K562 (cell line): ENCODE data around the gene NRN1L. TPM values are rescaled to one million over a fixed set of nuclear protein-coding genes. Genes with fewer than 3 reads are reported as not detected.

ENCODE experiments used
- ATAC-seq: fragments of 200-7000 bp; cut with Tn5 transposase; 3 replicates; pipeline ENCODE4 v1.9.1; 2020; ENCODE audit warnings: moderate library complexity
- BruUV-seq: library from RNA; stranded (reverse); fragments of 400-500 nt; replicated peaks from 2 replicates; lab custom pipeline; 2021; lab: Mats Ljungman, UMichigan
- CTCF ChIA-PET: fragments of 300-600 bp; formaldehyde crosslinking; extraction: SDS; loops from one replicate; lab custom pipeline; 2021; ENCODE audit warnings: low intra/inter-chr PET ratio; lab: Yijun Ruan, JAX
- POLR2A ChIA-PET: fragments of 300-600, 350-650 bp; sonication (Branson Sonifier 250); formaldehyde crosslinking; extraction: SDS; loops from one replicate; lab custom pipeline; 2021; ENCODE audit warnings: antibody characterized with exemption, inconsistent platforms; lab: Yijun Ruan, JAX
- DNase-seq, 4 experiments: peaks; one replicate each; pipeline versions ENCODE4 v3.0.0 to v3.0.0-alpha.2; 2011 to 2018; ENCODE audit warnings: low spot score in 3 of 4, mixed read lengths in 3 of 4; ENCODE audit errors: extremely low read depth in 1 of 4
- FAIRE-seq: peaks from 2 replicates; lab custom pipeline; 2011; peaks lifted over from hg19 to GRCh38; lab: Jason Lieb, UNC
- H2AFZ ChIP-seq: 2 replicates; pipeline ENCODE4 v1.6.0; 2011; ENCODE audit warnings: low read depth, low read length, control low read depth, inconsistent platforms
- H3K27ac ChIP-seq: fragments of 200-600 bp; 3 replicates; pipeline ENCODE4 v1.8.0; 2011; ENCODE audit warnings: low read depth, mild to moderate bottlenecking, control low read depth, inconsistent platforms, low read length, moderate library complexity, mixed read lengths; ENCODE audit errors: extremely low read depth
- H3K27me3 ChIP-seq, 2 experiments: fragments of 300-600 bp in 1 of 2; 2 replicates in 1 of 2; 3 replicates in 1 of 2; pipeline versions ENCODE4 v1.6.0 to v1.8.0; 2011; ENCODE audit warnings: inconsistent platforms in 2 of 2, low read length in 2 of 2, mild to moderate bottlenecking in 1 of 2, mixed read lengths in 1 of 2, moderate library complexity in 1 of 2; ENCODE audit not compliant: control insufficient read depth in 2 of 2, insufficient read depth in 2 of 2
- H3K36me3 ChIP-seq: fragments of 300-600 bp; 3 replicates; pipeline ENCODE4 v1.8.0; 2011; ENCODE audit warnings: mild to moderate bottlenecking, low read length, inconsistent platforms; ENCODE audit not compliant: control insufficient read depth, insufficient read depth
- H3K4me1 ChIP-seq, 2 experiments: fragments of 200-600 bp in 1 of 2; replicated peaks in 1 of 2; 2 replicates in 1 of 2; 3 replicates in 1 of 2; pipeline versions ENCODE4 v1.5.1 to v1.8.0; 2011; ENCODE audit warnings: inconsistent platforms in 2 of 2, low read length in 2 of 2, mild to moderate bottlenecking in 1 of 2, mixed read lengths in 1 of 2, moderate library complexity in 1 of 2; ENCODE audit not compliant: control insufficient read depth in 2 of 2, insufficient read depth in 2 of 2
- H3K4me2 ChIP-seq: 2 replicates; pipeline ENCODE4 v1.6.1; 2011; ENCODE audit warnings: low read length, control low read depth, inconsistent platforms, mixed read lengths; ENCODE audit not compliant: insufficient read depth
- H3K4me3 ChIP-seq: fragments of 200-600 bp; sonication (generic), shearing (Covaris generic); 2 replicates; pipeline ENCODE4 v1.5.1; 2016; ENCODE audit warnings: control low read depth, inconsistent platforms
- H3K79me2 ChIP-seq: fragments of 200-600 bp; 3 replicates; pipeline ENCODE4 v1.8.0; 2011; ENCODE audit warnings: low read length, inconsistent platforms; ENCODE audit not compliant: control insufficient read depth, insufficient read depth
- H3K9ac ChIP-seq, 2 experiments: 2 replicates each; pipeline versions ENCODE4 v1.6.0 to v1.6.1; 2011; ENCODE audit warnings: low read depth in 2 of 2, low read length in 2 of 2, control low read depth in 1 of 2, inconsistent platforms in 1 of 2, mild to moderate bottlenecking in 1 of 2, mixed read lengths in 1 of 2; ENCODE audit not compliant: insufficient read depth in 1 of 2
- H3K9me1 ChIP-seq: one replicate; pipeline ENCODE4 v1.6.0; 2011; ENCODE audit warnings: inconsistent platforms, mild to moderate bottlenecking, low read length, moderate library complexity; ENCODE audit not compliant: control insufficient read depth, insufficient read depth
- H3K9me3 ChIP-seq: replicated peaks from 2 replicates; pipeline ENCODE4 v1.5.1; 2011; ENCODE audit warnings: low read depth, low read length, inconsistent platforms; ENCODE audit not compliant: control insufficient read depth, insufficient read depth
- H4K20me1 ChIP-seq: replicated peaks from 2 replicates; pipeline ENCODE4 v1.6.1; 2011; ENCODE audit warnings: low read length, inconsistent platforms, mixed read lengths; ENCODE audit not compliant: control insufficient read depth, insufficient read depth
- CBX2 ChIP-seq: fragments of 200-600 bp; sonication (generic); IDR thresholded peaks from one replicate; pipeline ENCODE4 v1.6.1; 2012; ENCODE audit warnings: mild to moderate bottlenecking, low read length, inconsistent platforms; ENCODE audit not compliant: insufficient read depth, poor library complexity, severe bottlenecking
- CBX3 ChIP-seq, 2 experiments: IDR thresholded peaks; 1 replicate in 1 of 2; 2 replicates in 1 of 2; pipeline ENCODE4 v1.6.1; 2012; ENCODE audit warnings: inconsistent platforms in 2 of 2, low read length in 2 of 2, borderline replicate concordance in 1 of 2, control low read depth in 1 of 2
- CC2D1A ChIP-seq: fragments of 450-650 bp; IDR thresholded peaks from 2 replicates; pipeline ENCODE4 v1.6.1; 2017; ENCODE audit warnings: mild to moderate bottlenecking
- GATA2 ChIP-seq: sonication (generic); formaldehyde crosslinking; IDR thresholded peaks from 2 replicates; pipeline ENCODE4 v1.4.0; 2020; ENCODE audit warnings: mild to moderate bottlenecking, missing genetic modification reagents
- IRF9 ChIP-seq: fragments of 450-650 bp; IDR thresholded peaks from 2 replicates; pipeline ENCODE4 v1.6.1; 2016; ENCODE audit warnings: missing biosample characterization, missing genetic modification characterization
- MCM7 ChIP-seq, 2 experiments: fragments of 450-650 bp; IDR thresholded peaks; 2 replicates each; pipeline ENCODE4 v1.6.1; 2016 to 2018
- OTX1 ChIP-seq: fragments of 450-650 bp; formaldehyde crosslinking; IDR thresholded peaks from 2 replicates; pipeline ENCODE4 v1.4.0; 2022; ENCODE audit warnings: mild to moderate bottlenecking
- PPARD ChIP-seq: fragments of 250-450 bp; sonication (Bioruptor Pico); IDR thresholded peaks from 2 replicates; pipeline ENCODE4 v1.8.0; 2022; ENCODE audit warnings: inconsistent platforms, mild to moderate bottlenecking, moderate library complexity
- RAD21 ChIP-seq, 2 experiments: fragments of 250-450 bp in 1 of 2; fragments of 450-650 bp in 1 of 2; sonication (Bioruptor Pico) in 1 of 2; formaldehyde crosslinking in 1 of 2; IDR thresholded peaks in 1 of 2; conservative IDR thresholded peaks in 1 of 2; 2 replicates each; pipeline versions ENCODE4 v1.4.0 to v1.8.0; 2020 to 2022; ENCODE audit warnings: mild to moderate bottlenecking in 2 of 2, moderate library complexity in 1 of 2
- UBTF ChIP-seq, 2 experiments: IDR thresholded peaks; 2 replicates each; pipeline ENCODE4 v1.6.1; 2012; ENCODE audit warnings: improper control_type of control experiment in 2 of 2, low read depth in 2 of 2, low read length in 2 of 2, borderline replicate concordance in 1 of 2
- YBX1 ChIP-seq: fragments of 450-650 bp; IDR thresholded peaks from 2 replicates; pipeline ENCODE4 v1.7.1; 2016; ENCODE audit warnings: mild to moderate bottlenecking
- WGBS: fragments of 100-300 bp; shearing (Covaris generic); methylation state at CpG from one replicate; pipeline ENCODE4 v1.1.6; 2016; ENCODE audit warnings: low coverage, mixed read lengths; ENCODE audit not compliant: insufficient coverage; ENCODE audit errors: missing lambda C conversion rate; 5-methylcytosine and 5-hydroxymethylcytosine counted together
- in situ Hi-C: fragments of 300-500 bp; cut with MboI; formaldehyde crosslinking; loops from 4 replicates; pipeline ENCODE4 v1.15.0; 2018; ENCODE audit warnings: inconsistent platforms, mixed read lengths
- intact Hi-C: fragments of 100-400 bp; cut with micrococcal nuclease; formaldehyde crosslinking; loops from 2 replicates; pipeline ENCODE4 v1.14.2; 2022
- polyA plus RNA-seq, 8 experiments: library from polyadenylated mRNA; depleted of rRNA in 4 of 8; stranded (reverse) in 5 of 8; unstranded in 3 of 8; fragments of >200 nt; fragmentation: Nextera tagmentation in 2 of 8; fragmentation: Illumina TruSeq in 1 of 8; extraction: Ambion mirVana in 2 of 8; extraction: Trizol in 1 of 8; gene quantifications; 2 replicates each; pipeline versions ENCODE4 v1.2.1 to v1.2.3, GENCODE V29; 2011 to 2014; ENCODE audit warnings: inconsistent platforms in 1 of 8, missing spikeins in 1 of 8
- total RNA-seq, 7 experiments: library from RNA; depleted of rRNA in 6 of 7; stranded (reverse); fragments of >200 nt in 6 of 7; fragmentation: Illumina TruSeq in 2 of 7; extraction: Trizol in 2 of 7; gene quantifications; 2 replicates each; pipeline versions ENCODE4 v1.2.1 to v1.2.3, GENCODE V29; 2011 to 2021; ENCODE audit warnings: low replicate concordance in 1 of 7
- TF ChIP-seq, protein P1 (sequence below): fragments of 450-650 bp; IDR thresholded peaks from 2 replicates; pipeline ENCODE4 v1.6.1; 2014; ENCODE audit warnings: low read depth, mild to moderate bottlenecking, moderate library complexity, borderline replicate concordance
- TF ChIP-seq, protein P2 (sequence below): sonication (generic); formaldehyde crosslinking; IDR thresholded peaks from 2 replicates; pipeline ENCODE4 v1.8.0; 2023; ENCODE audit warnings: mild to moderate bottlenecking, missing genetic modification reagents

Gene NRN1L
- total and polyA plus RNA-seq, 9 of the 15 experiments (the other 6 are each of a cell fraction or from before 2014, with no cell fraction given): 0.22 to 0.86 (median 0.61) TPM; not detected in 5

DNA sequence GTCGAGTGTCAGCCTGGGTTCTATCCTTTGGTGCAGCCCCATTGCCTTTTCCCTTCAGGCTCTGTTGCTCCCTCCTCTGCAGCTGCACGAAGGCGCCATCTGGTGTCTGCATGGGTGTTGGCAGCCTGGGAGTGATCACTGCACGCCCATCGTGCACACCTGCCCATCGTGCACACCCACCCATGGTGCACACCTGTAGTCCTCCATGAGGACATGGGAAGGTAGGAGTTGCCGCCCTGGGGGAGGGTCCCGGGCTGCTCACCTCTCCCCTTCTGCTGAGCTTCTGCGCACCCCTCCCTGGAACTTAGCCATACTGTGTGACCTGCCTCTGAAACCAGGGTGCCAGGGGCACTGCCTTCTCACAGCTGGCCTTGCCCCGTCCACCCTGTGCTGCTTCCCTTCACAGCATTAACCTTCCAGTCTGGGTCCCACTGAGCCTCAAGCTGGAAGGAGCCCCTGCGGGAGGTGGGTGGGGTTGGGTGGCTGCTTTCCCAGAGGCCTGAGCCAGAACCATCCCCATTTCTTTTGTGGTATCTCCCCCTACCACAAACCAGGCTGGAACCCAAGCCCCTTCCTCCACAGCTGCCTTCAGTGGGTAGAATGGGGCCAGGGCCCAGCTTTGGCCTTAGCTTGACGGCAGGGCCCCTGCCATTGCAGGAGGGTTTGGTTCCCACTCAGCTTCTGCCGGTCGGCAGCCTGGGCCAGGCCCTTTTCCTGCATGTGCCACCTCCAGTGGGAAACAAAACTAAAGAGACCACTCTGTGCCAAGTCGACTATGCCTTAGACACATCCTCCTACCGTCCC, 44.1 kb downstream of the NRN1L start:
- peaks cover 4% of the 10 kb centered on the region; the same call in 2 of the 3 replicates for H3K79me2 ChIP-seq
- FAIRE-seq (peak; percentile 95), DNase-seq (peak; percentile 75 to 81 (median 79)), ATAC-seq (peak; percentile 93)
- no peaks in the 10 kb centered on the region for H3K9me1 ChIP-seq
- H4K20me1 ChIP-seq: peaks cover 3% of the 10 kb centered on the region; the same call in 1 of the 2 replicates
- POLR2A ChIA-PET: interaction anchor here (0.6 kb wide), 1 partner anchor 20 kb away, joined by 3 read pairs; no protein-coding TSS in a partner anchor
- 32% methylated on average over 16 of the region's 16 CpGs for WGBS
- H3K9ac ChIP-seq: no peak overlapping the region; a peak in 1 of 4 replicates
- in situ Hi-C loops (loop anchor here (5.0 to 10.0 kb wide), 3 partner anchors 111 to 404 kb away; partner anchors contain the start of genes C16orf86, ENKD1 and RIPOR1), intact Hi-C loops (loop anchor here (1.0 to 2.0 kb wide), 3 partner anchors 45 to 256 kb away; no protein-coding TSS in a partner anchor)
- peaks cover 1 to 33% of the 10 kb centered on the region in 2 experiments; a peak in 3 of 5 replicates for H3K4me1 ChIP-seq
- H2AFZ ChIP-seq: no peak overlapping the region
- no peaks in the 10 kb centered on the region for H3K9me3 ChIP-seq
- no peak overlapping the region for H3K4me2 ChIP-seq
- CTCF ChIA-PET: interaction anchor here (1.2 to 3.8 kb wide), 6 partner anchors 9 to 407 kb away, joined by 4 to 35 read pairs (median 15); partner anchors contain the start of gene NRN1L
- no TSS peak for BruUV-seq
- no peaks in the 10 kb centered on the region for H3K27me3 ChIP-seq
- no peak overlapping the region for H3K27ac ChIP-seq
- peaks cover 22% of the 10 kb centered on the region; the same call in 2 of the 3 replicates for H3K36me3 ChIP-seq
- no peak overlapping the region for H3K4me3 ChIP-seq
- TF ChIP-seq CBX3 (IDR thresholded peaks at IDR 0.05; ENCODE audit: borderline replicate concordance in 1 of 2, low read length in 2 of 2) (0 out of 3 replicates have a peak, but pooled peaks of 1 of the 2 experiments have one; percentile 16), GATA2 (CRISPR knock-in tag) (no peak), MCM7 (IDR thresholded peaks at IDR 0.05) (no peak), IRF9 (tag) (no peak), RAD21 (CRISPR knock-in tag; conservative IDR thresholded peaks at IDR 0.05 in 1 of 2, IDR thresholded peaks at IDR 0.05 in 1 of 2) (peak; percentile 87 to 95), OTX1 (CRISPR knock-in tag) (no peak), CC2D1A (peak; percentile 78), UBTF (IDR thresholded peaks at IDR 0.05; ENCODE audit: borderline replicate concordance in 1 of 2, low read depth in 2 of 2, low read length in 2 of 2) (no peak), YBX1 (no peak), CBX2 (no peak), PPARD (no peak)
- TF ChIP-seq, protein P1, sequence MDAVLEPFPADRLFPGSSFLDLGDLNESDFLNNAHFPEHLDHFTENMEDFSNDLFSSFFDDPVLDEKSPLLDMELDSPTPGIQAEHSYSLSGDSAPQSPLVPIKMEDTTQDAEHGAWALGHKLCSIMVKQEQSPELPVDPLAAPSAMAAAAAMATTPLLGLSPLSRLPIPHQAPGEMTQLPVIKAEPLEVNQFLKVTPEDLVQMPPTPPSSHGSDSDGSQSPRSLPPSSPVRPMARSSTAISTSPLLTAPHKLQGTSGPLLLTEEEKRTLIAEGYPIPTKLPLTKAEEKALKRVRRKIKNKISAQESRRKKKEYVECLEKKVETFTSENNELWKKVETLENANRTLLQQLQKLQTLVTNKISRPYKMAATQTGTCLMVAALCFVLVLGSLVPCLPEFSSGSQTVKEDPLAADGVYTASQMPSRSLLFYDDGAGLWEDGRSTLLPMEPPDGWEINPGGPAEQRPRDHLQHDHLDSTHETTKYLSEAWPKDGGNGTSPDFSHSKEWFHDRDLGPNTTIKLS: no peak
- TF ChIP-seq, protein P2, sequence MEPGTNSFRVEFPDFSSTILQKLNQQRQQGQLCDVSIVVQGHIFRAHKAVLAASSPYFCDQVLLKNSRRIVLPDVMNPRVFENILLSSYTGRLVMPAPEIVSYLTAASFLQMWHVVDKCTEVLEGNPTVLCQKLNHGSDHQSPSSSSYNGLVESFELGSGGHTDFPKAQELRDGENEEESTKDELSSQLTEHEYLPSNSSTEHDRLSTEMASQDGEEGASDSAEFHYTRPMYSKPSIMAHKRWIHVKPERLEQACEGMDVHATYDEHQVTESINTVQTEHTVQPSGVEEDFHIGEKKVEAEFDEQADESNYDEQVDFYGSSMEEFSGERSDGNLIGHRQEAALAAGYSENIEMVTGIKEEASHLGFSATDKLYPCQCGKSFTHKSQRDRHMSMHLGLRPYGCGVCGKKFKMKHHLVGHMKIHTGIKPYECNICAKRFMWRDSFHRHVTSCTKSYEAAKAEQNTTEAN (CRISPR knock-in tag): 0 out of 2 replicates have a peak, but pooled peaks have one; percentile 33
